PC-9 (cell line): ENCODE data around the gene IKZF1. TPM values are rescaled to one million over a fixed set of nuclear protein-coding genes. Genes with fewer than 3 reads are reported as not detected.

Experiments
- BruUV-seq: library from RNA; stranded (reverse); fragments of 400-500 nt; replicated peaks from 2 replicates; lab custom pipeline; 2021; lab: Mats Ljungman, UMichigan
- CTCF ChIA-PET: fragments of 300-600 bp; sonication (Branson Sonifier 250); formaldehyde crosslinking; loops from one replicate; lab custom pipeline; 2022; ENCODE audit warnings: antibody characterized with exemption; lab: Charles Lee
- POLR2A ChIA-PET: fragments of 300-600 bp; sonication (Branson Sonifier 250); formaldehyde crosslinking; loops from one replicate; lab custom pipeline; 2022; ENCODE audit warnings: antibody characterized with exemption; ENCODE audit not compliant: unreplicated experiment; lab: Charles Lee
- DNase-seq, 2 experiments: peaks; one replicate each; pipeline versions ENCODE4 v3.0.0 to v3.0.0-alpha.2; 2015 to 2022; ENCODE audit warnings: mixed read lengths in 1 of 2
- H2AFZ ChIP-seq: fragments of 200-600 bp; sonication (generic); 2 replicates; pipeline ENCODE4 v1.8.1; 2017; ENCODE audit warnings: antibody characterized with exemption
- H3F3A ChIP-seq: fragments of 200-600 bp; sonication (generic); 2 replicates; pipeline ENCODE4 v1.8.1; 2017; ENCODE audit warnings: antibody characterized with exemption, mild to moderate bottlenecking, low read depth; ENCODE audit not compliant: insufficient read depth
- H3K27ac ChIP-seq: fragments of 200-600 bp; sonication (generic); 2 replicates; pipeline ENCODE4 v1.6.1; 2016; ENCODE audit warnings: mixed run types
- H3K27me3 ChIP-seq: fragments of 200-600 bp; sonication (generic); 2 replicates; pipeline ENCODE4 v1.6.1; 2016; ENCODE audit warnings: low read depth, mixed run types; ENCODE audit not compliant: insufficient read depth
- H3K36me3 ChIP-seq: fragments of 200-600 bp; sonication (generic); 2 replicates; pipeline ENCODE4 v1.6.1; 2016; ENCODE audit warnings: low read depth, mixed run types
- H3K4me1 ChIP-seq: fragments of 200-600 bp; sonication (generic); replicated peaks from 2 replicates; pipeline ENCODE4 v1.6.1; 2016; ENCODE audit warnings: mixed run types; ENCODE audit not compliant: insufficient read depth
- H3K4me2 ChIP-seq: fragments of 200-600 bp; sonication (generic); 2 replicates; pipeline ENCODE4 v1.6.1; 2017; ENCODE audit warnings: mixed run types
- H3K4me3 ChIP-seq: fragments of 200-600 bp; sonication (generic); 2 replicates; pipeline ENCODE4 v1.6.1; 2016; ENCODE audit warnings: mixed run types
- H3K79me2 ChIP-seq: fragments of 200-600 bp; sonication (generic); 2 replicates; pipeline ENCODE4 v1.6.1; 2017; ENCODE audit warnings: low read depth, mixed run types
- H3K9me2 ChIP-seq: fragments of 200-600 bp; sonication (generic); 2 replicates; pipeline ENCODE4 v1.8.1; 2017; ENCODE audit warnings: mild to moderate bottlenecking; ENCODE audit not compliant: insufficient read depth
- H3K9me3 ChIP-seq: fragments of 200-600 bp; sonication (generic); 2 replicates; pipeline ENCODE4 v1.8.1; 2016; ENCODE audit warnings: low read depth; ENCODE audit not compliant: insufficient read depth
- H4K20me1 ChIP-seq: fragments of 200-600 bp; sonication (generic); 2 replicates; pipeline ENCODE4 v1.8.1; 2017; ENCODE audit not compliant: insufficient read depth
- CTCF ChIP-seq: fragments of 200-600 bp; sonication (generic); conservative IDR thresholded peaks from 2 replicates; pipeline ENCODE4 v1.6.1; 2017; ENCODE audit warnings: mixed run types, antibody characterized with exemption, mild to moderate bottlenecking, moderate library complexity
- EZH2 ChIP-seq: fragments of 200-600 bp; sonication (generic); IDR thresholded peaks from 2 replicates; pipeline ENCODE4 v1.8.0; 2017; ENCODE audit warnings: antibody characterized with exemption, low read depth
- intact Hi-C: fragments of 100-400 bp; cut with micrococcal nuclease; formaldehyde crosslinking; loops from one replicate; pipeline ENCODE4 v1.10.0; 2022; ENCODE audit not compliant: unreplicated experiment
- total RNA-seq: library from RNA; stranded (reverse); gene quantifications from 2 replicates; pipeline ENCODE4 v1.2.3, GENCODE V29; 2021

The IKZF1 gene
- total RNA-seq, 1 experiment from 2014 or later = not detected

GRCh38 chr7:50394315-50394714 is 89.8 kb downstream of the IKZF1 start:
- ChIA-PET POLR2A (no interaction called here), CTCF (no interaction called here)
- Histone ChIP-seq H4K20me1 (no peaks in the 10 kb centered on the region), H2AFZ (no peak overlapping the region), H3K27me3 (peaks cover 94% of the 10 kb centered on the region), H3F3A (no peaks in the 10 kb centered on the region), H3K27ac (no peak overlapping the region), H3K79me2 (no peaks in the 10 kb centered on the region), H3K4me2 (no peak overlapping the region), H3K4me1 (no peaks in the 10 kb centered on the region), H3K4me3 (no peak overlapping the region), H3K9me2 (no peaks in the 10 kb centered on the region), H3K9me3 (no peaks in the 10 kb centered on the region), H3K36me3 (no peaks in the 10 kb centered on the region)
- intact Hi-C loops = no loop called here
- no TSS peak for BruUV-seq
- TF ChIP-seq EZH2 (no peak), CTCF (no peak)
- DNase-seq = no peak

GRCh38 chr7:50396856-50397255 is 92.3 kb downstream of the IKZF1 start:
- POLR2A ChIA-PET = no interaction called here
- H3K4me1 ChIP-seq = no peaks in the 10 kb centered on the region
- H3K4me3 ChIP-seq = no peak overlapping the region

GRCh38 chr7:50397320-50397970 is 92.9 kb downstream of the IKZF1 start:
- H3K4me1 ChIP-seq = no peaks in the 10 kb centered on the region

More at GRCh38 chr7:50396856-50397255, 92.3 kb downstream of the IKZF1 start:
- no peak overlapping the region for H2AFZ ChIP-seq
- no peaks in the 10 kb centered on the region for H3F3A ChIP-seq
- DNase-seq = no peak
- H3K9me2 ChIP-seq = no peaks in the 10 kb centered on the region
- BruUV-seq = no TSS peak
- H3K79me2 ChIP-seq = no peaks in the 10 kb centered on the region
- no peak overlapping the region for H3K4me2 ChIP-seq
- no peaks in the 10 kb centered on the region for H3K9me3 ChIP-seq
- no peaks in the 10 kb centered on the region for H4K20me1 ChIP-seq
- H3K27ac ChIP-seq = no peak overlapping the region
- H3K27me3 ChIP-seq = peaks cover 92% of the 10 kb centered on the region
- intact Hi-C loops = no loop called here
- H3K36me3 ChIP-seq = no peaks in the 10 kb centered on the region
- TF ChIP-seq CTCF = no peak
- TF ChIP-seq EZH2 = no peak
- CTCF ChIA-PET = no interaction called here

More at GRCh38 chr7:50397320-50397970, 92.9 kb downstream of the IKZF1 start:
- Histone ChIP-seq H3K27ac (no peak overlapping the region), H3K9me2 (no peaks in the 10 kb centered on the region), H3K4me3 (no peak overlapping the region), H4K20me1 (no peaks in the 10 kb centered on the region), H3K36me3 (no peaks in the 10 kb centered on the region), H3K9me3 (no peaks in the 10 kb centered on the region), H3K79me2 (no peaks in the 10 kb centered on the region), H2AFZ (no peak overlapping the region), H3K4me2 (no peak overlapping the region), H3F3A (no peaks in the 10 kb centered on the region), H3K27me3 (peaks cover 92% of the 10 kb centered on the region)
- no peak for TF ChIP-seq CTCF
- TF ChIP-seq EZH2 = no peak
- intact Hi-C loops = no loop called here
- BruUV-seq = no TSS peak
- ChIA-PET POLR2A (no interaction called here), CTCF (no interaction called here)
- DNase-seq = no peak
